IMR-90 (cell line): Measurements from ENCODE around the gene HOXC13. TPM values are rescaled to one million over a fixed set of nuclear protein-coding genes. Genes with fewer than 3 reads are reported as not detected.

Experiments used
- ATAC-seq: fragments of 200-7000 bp; cut with Tn5 transposase; 2 replicates; pipeline ENCODE4 v1.9.1; 2020; ENCODE audit warnings: low read depth, mild to moderate bottlenecking, moderate library complexity
- BruUV-seq: library from RNA; stranded (reverse); fragments of 400-500 nt; replicated peaks from 2 replicates; lab custom pipeline; 2021; lab: Mats Ljungman, UMichigan
- CTCF ChIA-PET: fragments of 300-600 bp; formaldehyde crosslinking; extraction: SDS; loops from one replicate; lab custom pipeline; 2021; ENCODE audit warnings: antibody characterized with exemption; lab: Yijun Ruan, JAX
- POLR2A ChIA-PET: fragments of 300-600 bp; sonication (Branson Sonifier 250); formaldehyde crosslinking; loops from one replicate; lab custom pipeline; 2022; ENCODE audit warnings: antibody characterized with exemption; ENCODE audit not compliant: unreplicated experiment; lab: Charles Lee
- DNase-seq: peaks from one replicate; pipeline ENCODE4 v3.0.0; 2013
- H2AFZ ChIP-seq: replicated peaks from 2 replicates; pipeline ENCODE3; 2013; ENCODE audit warnings: low read length, mild to moderate bottlenecking; ENCODE audit not compliant: poor library complexity
- H2AK5ac ChIP-seq: 2 replicates; pipeline ENCODE4 v1.6.1; 2013; ENCODE audit warnings: low read depth, low read length, inconsistent platforms
- H2AK9ac ChIP-seq: replicated peaks from 2 replicates; pipeline ENCODE3; 2013; ENCODE audit warnings: mild to moderate bottlenecking, low read depth, low read length, moderate library complexity; ENCODE audit not compliant: poor library complexity
- H2BK120ac ChIP-seq: 2 replicates; pipeline ENCODE4 v1.6.1; 2013; ENCODE audit warnings: low read depth, low read length, inconsistent platforms
- H2BK15ac ChIP-seq: 3 replicates; pipeline ENCODE4 v1.6.1; 2013; ENCODE audit warnings: low read depth, low read length, inconsistent platforms
- H2BK20ac ChIP-seq: 2 replicates; pipeline ENCODE4 v1.6.1; 2013; ENCODE audit warnings: low read depth, mild to moderate bottlenecking, inconsistent platforms, low read length, moderate library complexity
- H2BK5ac ChIP-seq: 2 replicates; pipeline ENCODE4 v1.6.1; 2013; ENCODE audit warnings: mild to moderate bottlenecking, low read depth, low read length, inconsistent platforms; ENCODE audit not compliant: poor library complexity, severe bottlenecking
- H3K14ac ChIP-seq: replicated peaks from 2 replicates; pipeline ENCODE4 v1.6.1; 2013; ENCODE audit warnings: low read depth, low read length, inconsistent platforms
- H3K18ac ChIP-seq: 2 replicates; pipeline ENCODE4 v1.6.1; 2013; ENCODE audit warnings: low read depth, low read length, control low read depth
- H3K23ac ChIP-seq: 2 replicates; pipeline ENCODE4 v1.6.1; 2013; ENCODE audit warnings: low read depth, low read length, inconsistent platforms
- H3K27ac ChIP-seq: 2 replicates; pipeline ENCODE4 v1.5.1; 2013; ENCODE audit warnings: mild to moderate bottlenecking, control low read depth, low read length; ENCODE audit not compliant: insufficient read depth
- H3K27me3 ChIP-seq: 2 replicates; pipeline ENCODE4 v1.6.1; 2013; ENCODE audit warnings: low read length; ENCODE audit not compliant: control insufficient read depth, insufficient read depth
- H3K36me3 ChIP-seq: 2 replicates; pipeline ENCODE4 v1.6.1; 2013; ENCODE audit warnings: low read length, mixed read lengths; ENCODE audit not compliant: control insufficient read depth, insufficient read depth
- H3K4ac ChIP-seq: 2 replicates; pipeline ENCODE4 v1.6.1; 2013; ENCODE audit warnings: low read depth, low read length, inconsistent platforms
- H3K4me1 ChIP-seq: 2 replicates; pipeline ENCODE4 v1.6.1; 2013; ENCODE audit warnings: low read length, mixed read lengths; ENCODE audit not compliant: control insufficient read depth, insufficient read depth
- H3K4me2 ChIP-seq: 2 replicates; pipeline ENCODE4 v1.6.1; 2013; ENCODE audit warnings: low read depth, mild to moderate bottlenecking, control low read depth, low read length, moderate library complexity
- H3K4me3 ChIP-seq: 2 replicates; pipeline ENCODE4 v1.5.1; 2013; ENCODE audit warnings: low read depth, mild to moderate bottlenecking, control low read depth, low read length, moderate library complexity; ENCODE audit not compliant: insufficient read depth
- H3K56ac ChIP-seq: 2 replicates; pipeline ENCODE4 v1.6.1; 2013; ENCODE audit warnings: low read length, inconsistent platforms; ENCODE audit not compliant: insufficient read depth; ENCODE audit errors: extremely low read depth
- H3K79me1 ChIP-seq, 2 experiments: 2 replicates each; pipeline ENCODE4 v1.6.1; 2013; ENCODE audit warnings: low read length in 2 of 2, inconsistent platforms in 1 of 2, low read depth in 1 of 2
- H3K9ac ChIP-seq: 2 replicates; pipeline ENCODE4 v1.6.1; 2013; ENCODE audit warnings: low read depth, low read length, control low read depth
- H3K9me1 ChIP-seq: 2 replicates; pipeline ENCODE4 v1.6.1; 2013; ENCODE audit warnings: low read length, inconsistent platforms; ENCODE audit not compliant: insufficient read depth
- H3K9me3 ChIP-seq: 2 replicates; pipeline ENCODE4 v1.6.1; 2013; ENCODE audit warnings: low read length; ENCODE audit not compliant: control insufficient read depth, insufficient read depth
- H4K20me1 ChIP-seq: 2 replicates; pipeline ENCODE4 v1.6.1; 2013; ENCODE audit warnings: low read length, inconsistent platforms; ENCODE audit not compliant: insufficient read depth
- H4K5ac ChIP-seq: 2 replicates; pipeline ENCODE4 v1.6.1; 2013; ENCODE audit warnings: mild to moderate bottlenecking, low read depth, low read length, control low read depth
- H4K8ac ChIP-seq, 2 experiments: 2 replicates each; pipeline ENCODE4 v1.6.1; 2013; ENCODE audit warnings: low read depth in 2 of 2, low read length in 2 of 2, control low read depth in 1 of 2, inconsistent platforms in 1 of 2
- H4K91ac ChIP-seq: 2 replicates; pipeline ENCODE4 v1.6.1; 2013; ENCODE audit warnings: low read depth, low read length, inconsistent platforms; ENCODE audit not compliant: insufficient read depth
- FOS ChIP-seq: fragments of 150-350 bp; IDR thresholded peaks from 2 replicates; pipeline ENCODE4 v1.6.1; 2016; ENCODE audit warnings: low read depth, low read length
- NFE2L2 ChIP-seq: fragments of 150-350 bp; IDR thresholded peaks from 2 replicates; pipeline ENCODE4 v1.6.1; 2016; ENCODE audit warnings: low read depth, mild to moderate bottlenecking, low read length
- RAD21 ChIP-seq: IDR thresholded peaks from 2 replicates; pipeline ENCODE4 v1.6.1; 2012; ENCODE audit warnings: low read length, improper control_type of control experiment
- RCOR1 ChIP-seq: IDR thresholded peaks from 2 replicates; pipeline ENCODE4 v1.6.1; 2012; ENCODE audit warnings: mild to moderate bottlenecking, low read length, improper control_type of control experiment; ENCODE audit not compliant: insufficient replicate concordance
- SMC3 ChIP-seq: fragments of 150-350 bp; IDR thresholded peaks from 2 replicates; pipeline ENCODE4 v1.6.1; 2016; ENCODE audit warnings: low read depth, mild to moderate bottlenecking, antibody characterized with exemption, low read length, moderate library complexity
- WGBS, 2 experiments: methylation state at CpG; one replicate each; pipeline versions ENCODE4 v1.1.5 to v1.1.7; 2013; ENCODE audit warnings: missing lambda C conversion rate in 2 of 2; ENCODE audit not compliant: insufficient read length in 1 of 2; ENCODE audit errors: extremely low coverage in 2 of 2; 5-methylcytosine and 5-hydroxymethylcytosine counted together
- dilution Hi-C: fragments of 300-500 bp; cut with HindIII; formaldehyde crosslinking; loops from one replicate; pipeline ENCODE4 v1.14.3; 2018; ENCODE audit warnings: low sequenced_read_pairs; ENCODE audit not compliant: unreplicated experiment
- in situ Hi-C: fragments of 300-500 bp; cut with MboI; formaldehyde crosslinking; loops from 3 replicates; pipeline ENCODE4 v1.14.3; 2019; ENCODE audit warnings: low sequenced_read_pairs, inconsistent platforms, mixed read lengths
- intact Hi-C: fragments of 100-400 bp; cut with micrococcal nuclease; formaldehyde crosslinking; loops from 2 replicates; pipeline ENCODE4 v1.10.0; 2022
- polyA plus RNA-seq, 3 experiments: library from polyadenylated mRNA; depleted of rRNA; stranded (reverse); fragments of >200 nt; gene quantifications; 2 replicates each; pipeline ENCODE4 v1.2.3, GENCODE V29; 2012; ENCODE audit warnings: low replicate concordance in 1 of 3
- total RNA-seq: library from RNA; depleted of rRNA; stranded (reverse); fragments of >200 nt; gene quantifications from 2 replicates; pipeline ENCODE4 v1.2.3, GENCODE V29; 2012
- TF ChIP-seq, protein P1 (sequence below): fragments of 150-350 bp; IDR thresholded peaks from 2 replicates; pipeline ENCODE4 v1.6.1; 2016; ENCODE audit warnings: low read depth, mild to moderate bottlenecking, low read length, moderate library complexity, borderline replicate concordance
- TF ChIP-seq, protein P2 (sequence below): conservative IDR thresholded peaks from 2 replicates; pipeline ENCODE4 v1.5.1; 2012; ENCODE audit warnings: mild to moderate bottlenecking, low read depth, low read length, improper control_type of control experiment
- TF ChIP-seq, protein P3 (sequence below): fragments of 150-350 bp; IDR thresholded peaks from 2 replicates; pipeline ENCODE4 v1.6.1; 2017; ENCODE audit warnings: mild to moderate bottlenecking, antibody characterized with exemption, low read length, low read depth

The HOXC13 gene
- total and polyA plus RNA-seq, 2 of the 4 experiments (the other 2 are of a cell fraction): not detected

DNA sequence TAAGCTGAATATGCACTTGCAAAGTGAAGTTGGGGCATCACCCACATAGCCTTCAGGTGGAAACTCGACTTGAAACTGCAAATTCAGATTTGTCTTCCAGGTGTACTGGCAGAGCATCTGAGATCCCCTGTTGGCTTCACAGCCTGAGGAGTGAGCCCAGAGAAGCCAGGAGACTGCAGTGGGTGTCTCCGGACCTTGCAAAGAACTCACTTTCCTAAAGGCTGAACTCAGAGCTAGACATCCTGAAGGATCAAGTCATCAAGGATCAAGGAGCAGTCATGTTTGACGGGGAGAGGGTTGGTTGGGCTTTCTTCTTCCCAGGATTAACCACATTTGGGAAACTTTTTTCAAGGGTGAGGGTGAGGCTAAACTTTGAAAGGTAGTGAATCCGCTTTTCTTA, 9.1 kb upstream of the HOXC13 start:
- Histone ChIP-seq H3K4ac (no peak overlapping the region), H3K36me3 (no peaks in the 10 kb centered on the region), H4K20me1 (no peaks in the 10 kb centered on the region), H3K27me3 (peaks cover 85% of the 10 kb centered on the region), H3K4me1 (no peaks in the 10 kb centered on the region), H3K14ac (no peak overlapping the region), H3K23ac (no peak overlapping the region), H3K4me2 (no peak overlapping the region), H4K5ac (no peak overlapping the region), H3K9ac (no peak overlapping the region), H3K4me3 (no peak overlapping the region), H3K27ac (no peak overlapping the region), H2AK5ac (no peak overlapping the region), H2BK5ac (no peak overlapping the region), H2AK9ac (no peak overlapping the region), H3K56ac (no peak overlapping the region), H3K9me3 (peaks cover 6% of the 10 kb centered on the region; the same call in 1 of the 2 replicates), H2BK120ac (no peak overlapping the region), H3K9me1 (no peaks in the 10 kb centered on the region), H2BK20ac (no peak overlapping the region), H4K8ac (no peak overlapping the region), H2BK15ac (no peak overlapping the region), H3K79me1 (no peaks in the 10 kb centered on the region), H3K18ac (no peak overlapping the region), H4K91ac (no peak overlapping the region), H2AFZ (no peak overlapping the region)
- dilution Hi-C loops: no loop called here
- ATAC-seq (no peak), DNase-seq (no peak)
- no TSS peak for BruUV-seq
- 0% methylated on average over 1 of the region's 4 CpGs; no CpG with 5 or more reads in 1 of the 2 experiments for WGBS, 2 experiments
- TF ChIP-seq SMC3 (no peak), RAD21 (no peak), FOS (no peak), NFE2L2 (no peak), RCOR1 (no peak)
- TF ChIP-seq, protein P1, sequence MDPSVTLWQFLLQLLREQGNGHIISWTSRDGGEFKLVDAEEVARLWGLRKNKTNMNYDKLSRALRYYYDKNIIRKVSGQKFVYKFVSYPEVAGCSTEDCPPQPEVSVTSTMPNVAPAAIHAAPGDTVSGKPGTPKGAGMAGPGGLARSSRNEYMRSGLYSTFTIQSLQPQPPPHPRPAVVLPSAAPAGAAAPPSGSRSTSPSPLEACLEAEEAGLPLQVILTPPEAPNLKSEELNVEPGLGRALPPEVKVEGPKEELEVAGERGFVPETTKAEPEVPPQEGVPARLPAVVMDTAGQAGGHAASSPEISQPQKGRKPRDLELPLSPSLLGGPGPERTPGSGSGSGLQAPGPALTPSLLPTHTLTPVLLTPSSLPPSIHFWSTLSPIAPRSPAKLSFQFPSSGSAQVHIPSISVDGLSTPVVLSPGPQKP: no peak
- TF ChIP-seq, protein P2, sequence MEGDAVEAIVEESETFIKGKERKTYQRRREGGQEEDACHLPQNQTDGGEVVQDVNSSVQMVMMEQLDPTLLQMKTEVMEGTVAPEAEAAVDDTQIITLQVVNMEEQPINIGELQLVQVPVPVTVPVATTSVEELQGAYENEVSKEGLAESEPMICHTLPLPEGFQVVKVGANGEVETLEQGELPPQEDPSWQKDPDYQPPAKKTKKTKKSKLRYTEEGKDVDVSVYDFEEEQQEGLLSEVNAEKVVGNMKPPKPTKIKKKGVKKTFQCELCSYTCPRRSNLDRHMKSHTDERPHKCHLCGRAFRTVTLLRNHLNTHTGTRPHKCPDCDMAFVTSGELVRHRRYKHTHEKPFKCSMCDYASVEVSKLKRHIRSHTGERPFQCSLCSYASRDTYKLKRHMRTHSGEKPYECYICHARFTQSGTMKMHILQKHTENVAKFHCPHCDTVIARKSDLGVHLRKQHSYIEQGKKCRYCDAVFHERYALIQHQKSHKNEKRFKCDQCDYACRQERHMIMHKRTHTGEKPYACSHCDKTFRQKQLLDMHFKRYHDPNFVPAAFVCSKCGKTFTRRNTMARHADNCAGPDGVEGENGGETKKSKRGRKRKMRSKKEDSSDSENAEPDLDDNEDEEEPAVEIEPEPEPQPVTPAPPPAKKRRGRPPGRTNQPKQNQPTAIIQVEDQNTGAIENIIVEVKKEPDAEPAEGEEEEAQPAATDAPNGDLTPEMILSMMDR: no peak
- TF ChIP-seq, protein P3, sequence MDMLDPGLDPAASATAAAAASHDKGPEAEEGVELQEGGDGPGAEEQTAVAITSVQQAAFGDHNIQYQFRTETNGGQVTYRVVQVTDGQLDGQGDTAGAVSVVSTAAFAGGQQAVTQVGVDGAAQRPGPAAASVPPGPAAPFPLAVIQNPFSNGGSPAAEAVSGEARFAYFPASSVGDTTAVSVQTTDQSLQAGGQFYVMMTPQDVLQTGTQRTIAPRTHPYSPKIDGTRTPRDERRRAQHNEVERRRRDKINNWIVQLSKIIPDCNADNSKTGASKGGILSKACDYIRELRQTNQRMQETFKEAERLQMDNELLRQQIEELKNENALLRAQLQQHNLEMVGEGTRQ: no peak
- in situ Hi-C loops: no loop called here
- POLR2A ChIA-PET: no interaction called here
- intact Hi-C loops: no loop called here
- CTCF ChIA-PET: no interaction called here
